Ovary (tissue), 9 donors: ENCODE results near the gene NGEF. TPM values are rescaled to one million over a fixed set of nuclear protein-coding genes. Genes with fewer than 3 reads are reported as not detected.
"Not testable (repeated sequence)": the region's sequence is repeated elsewhere in the genome, so short reads cannot be mapped to it uniquely, and the experiment has no call there.

Source experiments
- DNase-seq, 5 donors: peaks; one replicate each; pipeline ENCODE4 v3.0.0-alpha.2; 2019 to 2020
- H3K27ac ChIP-seq, 2 donors: fragments of 200-600 bp; one replicate each; pipeline versions ENCODE4 v1.5.1 to v1.8.0; 2019 to 2022
- H3K27me3 ChIP-seq: fragments of 200-600 bp; one replicate; pipeline ENCODE4 v1.8.0; 2022
- H3K36me3 ChIP-seq: fragments of 200-600 bp; sonication (generic); one replicate; pipeline ENCODE4 v1.5.1; 2019
- H3K4me1 ChIP-seq: one replicate; pipeline ENCODE4 v1.8.1; 2013; ENCODE audit warnings: mild to moderate bottlenecking, moderate library complexity; ENCODE audit not compliant: insufficient read depth
- H3K4me3 ChIP-seq: fragments of 200-600 bp; sonication (generic); one replicate; pipeline ENCODE4 v1.5.1; 2017
- H3K9me3 ChIP-seq, 2 donors: fragments of 200-600 bp in 1 of 2; sonication (generic) in 1 of 2; one replicate each; pipeline versions ENCODE4 v1.5.1 to v1.8.1; 2013 to 2019; ENCODE audit warnings: mild to moderate bottlenecking in 1 of 2, moderate library complexity in 1 of 2
- CTCF ChIP-seq, 3 donors: fragments of 450-650 bp in 2 of 3; fragments of 200-600 bp in 1 of 3; IDR thresholded peaks; one replicate each; pipeline versions ENCODE4 v1.5.1 to v1.8.0; 2016 to 2022; ENCODE audit warnings: antibody characterized with exemption in 3 of 3, mild to moderate bottlenecking in 1 of 3
- EP300 ChIP-seq: sonication (generic); formaldehyde crosslinking; IDR thresholded peaks from one replicate; pipeline ENCODE4 v1.6.1; 2017; ENCODE audit warnings: antibody characterized with exemption
- POLR2A ChIP-seq: fragments of 450-650 bp; IDR thresholded peaks from one replicate; pipeline ENCODE4 v1.6.1; 2017; ENCODE audit warnings: antibody characterized with exemption, mild to moderate bottlenecking, moderate library complexity
- WGBS, 3 donors: extraction: QIAGEN DNeasy Blood & Tissue Kit in 1 of 3; methylation state at CpG; one replicate each; pipeline versions ENCODE4 v1.1.5 to v1.1.7; 2013 to 2017; 5-methylcytosine and 5-hydroxymethylcytosine counted together
- intact Hi-C, 4 donors: fragments of 100-400 bp; cut with DNase I; formaldehyde crosslinking; loops; one replicate each; pipeline versions ENCODE4 v1.11.0 to v1.15.1; 2022 to 2023
- polyA plus RNA-seq, 2 donors: library from polyadenylated mRNA; stranded (reverse); fragments of 200-250 nt in 1 of 2; fragments of 350-450 nt in 1 of 2; fragmentation: Illumina TruSeq in 1 of 2; extraction: RNeasy Lipid Tissue Mini Kit (QIAGEN cat#74804) in 1 of 2; gene quantifications; one replicate each; pipeline ENCODE4 v1.2.3, GENCODE V29; 2013 to 2014
- total RNA-seq, 7 donors: library from RNA; depleted of rRNA in 2 of 7; stranded (reverse); fragments of >200 nt in 2 of 7; fragmentation: NEBNext Ultra II Directional in 3 of 7; extraction: Animal tissue kit (Norgen Biotek cat#: 25700) in 3 of 7; gene quantifications; one replicate each; pipeline versions ENCODE4 v1.1.0 to v1.2.4, GENCODE V29; 2016 to 2023
- donor health status: DM: no; HTN: no; CAD: no; lungs with moderate emphysema.
- donor health status: DM: no; HTN: no; CAD: no.
- donor health status: Bipolar disorder and iron deficiency.
- donor health status: DM: yes; HTN: yes; CAD: no.
- donor health status: DM: no; HTN: no; CAD: no.
- donor health status: DM: yes; HTN: yes; CAD: no.

NGEF gene
- total and polyA plus RNA-seq, 9 donors = 0.18 to 3.1 (median 0.80) TPM

- H3K27me3 ChIP-seq = no peaks in the 10 kb centered on the region
- H3K9me3 ChIP-seq = no peaks in the 10 kb centered on the region
- H3K27ac ChIP-seq = no peak overlapping the region
- H3K4me3 ChIP-seq = no peak overlapping the region
- TF ChIP-seq CTCF (IDR thresholded peaks at IDR 0.05) = no peak
- TF ChIP-seq EP300 = no peak
- no peak for TF ChIP-seq POLR2A
- no peaks in the 10 kb centered on the region for H3K4me1 ChIP-seq
- no peaks in the 10 kb centered on the region for H3K36me3 ChIP-seq
- intact Hi-C loops = no loop called here
- 84 to 93% (median 87%) methylated on average over 14 of the region's 14 CpGs for WGBS, 3 donors
- DNase-seq = no peak
These were observed 10.8 kb upstream of the NGEF start for GRCh38 chr2:233023761-233024410.

GRCh38 chr2:233023007-233023760 is 10.1 kb upstream of the NGEF start:
- H3K36me3 ChIP-seq = no peaks in the 10 kb centered on the region
- H3K4me1 ChIP-seq = no peaks in the 10 kb centered on the region
- intact Hi-C loops = no loop called here
- 82 to 86% (median 85%) methylated on average over 18 of the region's 18 CpGs for WGBS, 3 donors
- H3K27me3 ChIP-seq = no peaks in the 10 kb centered on the region
- H3K4me3 ChIP-seq = no peak overlapping the region
- TF ChIP-seq POLR2A (no peak), EP300 (no peak)
- no peak for DNase-seq
- no peak overlapping the region for H3K27ac ChIP-seq
- no peaks in the 10 kb centered on the region for H3K9me3 ChIP-seq

- Histone ChIP-seq H3K27me3 (no peaks in the 10 kb centered on the region), H3K36me3 (no peaks in the 10 kb centered on the region), H3K27ac (no peak overlapping the region), H3K4me1 (no peaks in the 10 kb centered on the region), H3K4me3 (no peak overlapping the region), H3K9me3 (no peaks in the 10 kb centered on the region)
- intact Hi-C loops = no loop called here
- TF ChIP-seq EP300 (no peak), POLR2A (no peak), CTCF (IDR thresholded peaks at IDR 0.05) (no peak)
- 71 to 80% (median 74%) methylated on average over 8 of the region's 8 CpGs for WGBS, 3 donors
- no peak for DNase-seq
These were observed 9.5 kb upstream of the NGEF start for GRCh38 chr2:233022561-233022960.

GRCh38 chr2:233021771-233022170 is 8.7 kb upstream of the NGEF start:
- no peak for TF ChIP-seq EP300
- TF ChIP-seq CTCF (IDR thresholded peaks at IDR 0.05) = no peak
- no peak for TF ChIP-seq POLR2A
- WGBS, 3 donors = 69 to 72% (median 72%) methylated on average over 8 of the region's 8 CpGs
- Histone ChIP-seq H3K27me3 (no peaks in the 10 kb centered on the region), H3K36me3 (no peaks in the 10 kb centered on the region), H3K4me1 (no peaks in the 10 kb centered on the region), H3K27ac (no peak overlapping the region), H3K9me3 (no peaks in the 10 kb centered on the region), H3K4me3 (no peak overlapping the region)
- intact Hi-C loops = no loop called here
- no peak for DNase-seq

GRCh38 chr2:233020454-233020853 is 7.4 kb upstream of the NGEF start:
- no peak overlapping the region for H3K4me3 ChIP-seq
- TF ChIP-seq CTCF (IDR thresholded peaks at IDR 0.05) (no peak), EP300 (no peak), POLR2A (no peak)
- intact Hi-C loops = no loop called here
- H3K4me1 ChIP-seq = no peaks in the 10 kb centered on the region
- no peaks in the 10 kb centered on the region for H3K27me3 ChIP-seq
- DNase-seq = no peak
- H3K27ac ChIP-seq = no peak overlapping the region
- no peaks in the 10 kb centered on the region for H3K36me3 ChIP-seq
- no peaks in the 10 kb centered on the region for H3K9me3 ChIP-seq
- WGBS, 3 donors = 64 to 86% (median 70%) methylated on average over 2 of the region's 2 CpGs

- H3K4me1 ChIP-seq, H3K4me3 ChIP-seq, H3K27me3 ChIP-seq, H3K36me3 ChIP-seq, DNase-seq, intact Hi-C loops, H3K27ac ChIP-seq, H3K9me3 ChIP-seq: not testable (repeated sequence)
- 91 to 96% (median 92%) methylated on average over 4 of the region's 4 CpGs for WGBS, 3 donors
These were observed 6.6 kb upstream of the NGEF start for GRCh38 chr2:233019610-233020009.
